K562 (cell line): ENCODE results near the gene SLC4A4. TPM values are rescaled to one million over a fixed set of nuclear protein-coding genes. Genes with fewer than 3 reads are reported as not detected.

Source experiments
- ATAC-seq: fragments of 200-7000 bp; cut with Tn5 transposase; 3 replicates; pipeline ENCODE4 v1.9.1; 2020; ENCODE audit warnings: moderate library complexity
- BruUV-seq: library from RNA; stranded (reverse); fragments of 400-500 nt; replicated peaks from 2 replicates; lab custom pipeline; 2021; lab: Mats Ljungman, UMichigan
- CTCF ChIA-PET: fragments of 300-600 bp; formaldehyde crosslinking; extraction: SDS; loops from one replicate; lab custom pipeline; 2021; ENCODE audit warnings: low intra/inter-chr PET ratio; lab: Yijun Ruan, JAX
- POLR2A ChIA-PET: fragments of 300-600, 350-650 bp; sonication (Branson Sonifier 250); formaldehyde crosslinking; extraction: SDS; loops from one replicate; lab custom pipeline; 2021; ENCODE audit warnings: antibody characterized with exemption, inconsistent platforms; lab: Yijun Ruan, JAX
- DNase-seq, 4 experiments: peaks; one replicate each; pipeline versions ENCODE4 v3.0.0 to v3.0.0-alpha.2; 2011 to 2018; ENCODE audit warnings: low spot score in 3 of 4, mixed read lengths in 3 of 4; ENCODE audit errors: extremely low read depth in 1 of 4
- FAIRE-seq: peaks from 2 replicates; lab custom pipeline; 2011; peaks lifted over from hg19 to GRCh38; lab: Jason Lieb, UNC
- H2AFZ ChIP-seq: 2 replicates; pipeline ENCODE4 v1.6.0; 2011; ENCODE audit warnings: low read depth, low read length, control low read depth, inconsistent platforms
- H3K27ac ChIP-seq: fragments of 200-600 bp; 3 replicates; pipeline ENCODE4 v1.8.0; 2011; ENCODE audit warnings: low read depth, mild to moderate bottlenecking, control low read depth, inconsistent platforms, low read length, moderate library complexity, mixed read lengths; ENCODE audit errors: extremely low read depth
- H3K27me3 ChIP-seq, 2 experiments: fragments of 300-600 bp in 1 of 2; 2 replicates in 1 of 2; 3 replicates in 1 of 2; pipeline versions ENCODE4 v1.6.0 to v1.8.0; 2011; ENCODE audit warnings: inconsistent platforms in 2 of 2, low read length in 2 of 2, mild to moderate bottlenecking in 1 of 2, mixed read lengths in 1 of 2, moderate library complexity in 1 of 2; ENCODE audit not compliant: control insufficient read depth in 2 of 2, insufficient read depth in 2 of 2
- H3K36me3 ChIP-seq: fragments of 300-600 bp; 3 replicates; pipeline ENCODE4 v1.8.0; 2011; ENCODE audit warnings: mild to moderate bottlenecking, low read length, inconsistent platforms; ENCODE audit not compliant: control insufficient read depth, insufficient read depth
- H3K4me1 ChIP-seq, 2 experiments: fragments of 200-600 bp in 1 of 2; replicated peaks in 1 of 2; 2 replicates in 1 of 2; 3 replicates in 1 of 2; pipeline versions ENCODE4 v1.5.1 to v1.8.0; 2011; ENCODE audit warnings: inconsistent platforms in 2 of 2, low read length in 2 of 2, mild to moderate bottlenecking in 1 of 2, mixed read lengths in 1 of 2, moderate library complexity in 1 of 2; ENCODE audit not compliant: control insufficient read depth in 2 of 2, insufficient read depth in 2 of 2
- H3K4me2 ChIP-seq: 2 replicates; pipeline ENCODE4 v1.6.1; 2011; ENCODE audit warnings: low read length, control low read depth, inconsistent platforms, mixed read lengths; ENCODE audit not compliant: insufficient read depth
- H3K4me3 ChIP-seq: fragments of 200-600 bp; sonication (generic), shearing (Covaris generic); 2 replicates; pipeline ENCODE4 v1.5.1; 2016; ENCODE audit warnings: control low read depth, inconsistent platforms
- H3K79me2 ChIP-seq: fragments of 200-600 bp; 3 replicates; pipeline ENCODE4 v1.8.0; 2011; ENCODE audit warnings: low read length, inconsistent platforms; ENCODE audit not compliant: control insufficient read depth, insufficient read depth
- H3K9ac ChIP-seq, 2 experiments: 2 replicates each; pipeline versions ENCODE4 v1.6.0 to v1.6.1; 2011; ENCODE audit warnings: low read depth in 2 of 2, low read length in 2 of 2, control low read depth in 1 of 2, inconsistent platforms in 1 of 2, mild to moderate bottlenecking in 1 of 2, mixed read lengths in 1 of 2; ENCODE audit not compliant: insufficient read depth in 1 of 2
- H3K9me1 ChIP-seq: one replicate; pipeline ENCODE4 v1.6.0; 2011; ENCODE audit warnings: inconsistent platforms, mild to moderate bottlenecking, low read length, moderate library complexity; ENCODE audit not compliant: control insufficient read depth, insufficient read depth
- H3K9me3 ChIP-seq: replicated peaks from 2 replicates; pipeline ENCODE4 v1.5.1; 2011; ENCODE audit warnings: low read depth, low read length, inconsistent platforms; ENCODE audit not compliant: control insufficient read depth, insufficient read depth
- H4K20me1 ChIP-seq: replicated peaks from 2 replicates; pipeline ENCODE4 v1.6.1; 2011; ENCODE audit warnings: low read length, inconsistent platforms, mixed read lengths; ENCODE audit not compliant: control insufficient read depth, insufficient read depth
- CBX8 ChIP-seq: fragments of 200-600 bp; sonication (generic); IDR thresholded peaks from 2 replicates; pipeline ENCODE4 v1.6.1; 2012; ENCODE audit warnings: borderline replicate concordance, mixed run types, low read depth, mild to moderate bottlenecking, moderate library complexity, mixed read lengths, low read length, control low read depth, inconsistent platforms; ENCODE audit not compliant: poor library complexity, severe bottlenecking; ENCODE audit errors: extremely low read depth
- NBN ChIP-seq: fragments of 450-650 bp; IDR thresholded peaks from 2 replicates; pipeline ENCODE4 v1.6.1; 2016; ENCODE audit warnings: low read depth, mild to moderate bottlenecking
- PHB2 ChIP-seq: fragments of 450-650 bp; IDR thresholded peaks from 2 replicates; pipeline ENCODE4 v1.6.1; 2017; ENCODE audit warnings: low read depth
- RBM14 ChIP-seq: fragments of 200-400 bp; formaldehyde crosslinking; IDR thresholded peaks from 2 replicates; pipeline ENCODE4 v1.6.1; 2018; ENCODE audit warnings: low read depth, mild to moderate bottlenecking, low read length, moderate library complexity, borderline replicate concordance; ENCODE audit not compliant: insufficient read depth
- SIRT6 ChIP-seq: IDR thresholded peaks from one replicate; pipeline ENCODE4 v1.6.1; 2012; ENCODE audit warnings: low read depth, mild to moderate bottlenecking, control low read depth, inconsistent platforms, low read length, moderate library complexity
- SREBF2 ChIP-seq: sonication (generic); formaldehyde crosslinking; IDR thresholded peaks from 2 replicates; pipeline ENCODE4 v1.4.0; 2020; ENCODE audit warnings: mild to moderate bottlenecking, missing genetic modification reagents
- ZNF121 ChIP-seq: sonication (generic); formaldehyde crosslinking; conservative IDR thresholded peaks from 2 replicates; pipeline ENCODE4 v1.8.0; 2022; ENCODE audit warnings: missing genetic modification reagents
- ZNF263 ChIP-seq: sonication (generic); formaldehyde crosslinking; IDR thresholded peaks from 2 replicates; pipeline ENCODE4 v1.8.0; 2022; ENCODE audit warnings: mild to moderate bottlenecking, missing genetic modification reagents, borderline replicate concordance
- ZNF347 ChIP-seq: fragments of 450-650 bp; formaldehyde crosslinking; IDR thresholded peaks from 2 replicates; pipeline ENCODE4 v1.4.0; 2020; ENCODE audit warnings: low read depth, mild to moderate bottlenecking, moderate library complexity
- in situ Hi-C: fragments of 300-500 bp; cut with MboI; formaldehyde crosslinking; loops from 4 replicates; pipeline ENCODE4 v1.15.0; 2018; ENCODE audit warnings: inconsistent platforms, mixed read lengths
- intact Hi-C: fragments of 100-400 bp; cut with micrococcal nuclease; formaldehyde crosslinking; loops from 2 replicates; pipeline ENCODE4 v1.14.2; 2022
- polyA plus RNA-seq, 8 experiments: library from polyadenylated mRNA; depleted of rRNA in 4 of 8; stranded (reverse) in 5 of 8; unstranded in 3 of 8; fragments of >200 nt; fragmentation: Nextera tagmentation in 2 of 8; fragmentation: Illumina TruSeq in 1 of 8; extraction: Ambion mirVana in 2 of 8; extraction: Trizol in 1 of 8; gene quantifications; 2 replicates each; pipeline versions ENCODE4 v1.2.1 to v1.2.3, GENCODE V29; 2011 to 2014; ENCODE audit warnings: inconsistent platforms in 1 of 8, missing spikeins in 1 of 8
- total RNA-seq, 7 experiments: library from RNA; depleted of rRNA in 6 of 7; stranded (reverse); fragments of >200 nt in 6 of 7; fragmentation: Illumina TruSeq in 2 of 7; extraction: Trizol in 2 of 7; gene quantifications; 2 replicates each; pipeline versions ENCODE4 v1.2.1 to v1.2.3, GENCODE V29; 2011 to 2021; ENCODE audit warnings: low replicate concordance in 1 of 7
- TF ChIP-seq, protein P1 (sequence below): fragments of 200-800 bp; sonication (Bioruptor generic); IDR thresholded peaks from 2 replicates; pipeline ENCODE4 v1.6.1; 2016; ENCODE audit warnings: missing genetic modification characterization, missing compliant biosample characterization
- TF ChIP-seq, protein P2 (sequence below): fragments of 150-350 bp; IDR thresholded peaks from 2 replicates; pipeline ENCODE4 v1.6.1; 2014; ENCODE audit warnings: low read depth, mild to moderate bottlenecking, low read length, borderline replicate concordance
- TF ChIP-seq, protein P3 (sequence below): IDR thresholded peaks from 2 replicates; pipeline ENCODE4 v1.6.1; 2016; ENCODE audit warnings: missing genetic modification characterization, missing compliant biosample characterization

The SLC4A4 gene
- total and polyA plus RNA-seq, 9 of the 15 experiments (the other 6 are each of a cell fraction or from before 2014, with no cell fraction given) = 0.01 to 0.18 (median 0.07) TPM; not detected in 2

DNA sequence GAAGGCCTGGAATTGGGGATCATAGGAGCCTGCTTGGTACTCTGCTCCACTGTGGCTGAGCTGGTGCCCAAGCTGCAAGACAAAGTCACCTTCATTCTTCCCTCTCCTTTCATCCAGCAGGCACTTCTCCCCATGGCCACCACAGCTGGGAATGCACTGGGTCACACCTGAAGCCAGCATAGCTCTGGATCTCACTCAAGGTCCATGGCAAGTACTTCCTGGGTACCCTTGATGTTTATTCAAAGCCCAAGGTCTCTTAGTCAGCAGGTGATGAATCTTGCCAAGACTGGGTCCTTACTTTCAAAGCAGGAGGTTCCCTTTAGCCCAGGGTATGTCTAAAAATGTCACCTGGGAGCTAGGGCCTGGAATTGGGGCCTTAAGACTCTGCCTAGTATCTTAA is 4.9 kb upstream of the SLC4A4 start:
- DNase-seq = no peak
- Histone ChIP-seq H3K9me1 (no peaks in the 10 kb centered on the region), H3K27ac (no peak overlapping the region), H3K36me3 (no peaks in the 10 kb centered on the region), H3K4me2 (no peak overlapping the region), H3K27me3 (no peaks in the 10 kb centered on the region), H3K4me1 (no peaks in the 10 kb centered on the region; a peak in 1 of 5 replicates), H3K79me2 (no peaks in the 10 kb centered on the region), H3K9ac (no peak overlapping the region), H3K9me3 (no peaks in the 10 kb centered on the region), H4K20me1 (no peaks in the 10 kb centered on the region; the same call in 1 of the 2 replicates), H2AFZ (no peak overlapping the region), H3K4me3 (no peak overlapping the region)
- no TSS peak for BruUV-seq
- intact Hi-C loops (no loop called here), in situ Hi-C loops (no loop called here)
- ChIA-PET POLR2A (interaction anchor here (0.7 kb wide), 1 partner anchor 33 kb away, joined by 3 read pairs; no protein-coding TSS in a partner anchor), CTCF (no interaction called here)
- no peak for FAIRE-seq
- ATAC-seq = no peak
- TF ChIP-seq PHB2 = no peak
- TF ChIP-seq, protein P1, sequence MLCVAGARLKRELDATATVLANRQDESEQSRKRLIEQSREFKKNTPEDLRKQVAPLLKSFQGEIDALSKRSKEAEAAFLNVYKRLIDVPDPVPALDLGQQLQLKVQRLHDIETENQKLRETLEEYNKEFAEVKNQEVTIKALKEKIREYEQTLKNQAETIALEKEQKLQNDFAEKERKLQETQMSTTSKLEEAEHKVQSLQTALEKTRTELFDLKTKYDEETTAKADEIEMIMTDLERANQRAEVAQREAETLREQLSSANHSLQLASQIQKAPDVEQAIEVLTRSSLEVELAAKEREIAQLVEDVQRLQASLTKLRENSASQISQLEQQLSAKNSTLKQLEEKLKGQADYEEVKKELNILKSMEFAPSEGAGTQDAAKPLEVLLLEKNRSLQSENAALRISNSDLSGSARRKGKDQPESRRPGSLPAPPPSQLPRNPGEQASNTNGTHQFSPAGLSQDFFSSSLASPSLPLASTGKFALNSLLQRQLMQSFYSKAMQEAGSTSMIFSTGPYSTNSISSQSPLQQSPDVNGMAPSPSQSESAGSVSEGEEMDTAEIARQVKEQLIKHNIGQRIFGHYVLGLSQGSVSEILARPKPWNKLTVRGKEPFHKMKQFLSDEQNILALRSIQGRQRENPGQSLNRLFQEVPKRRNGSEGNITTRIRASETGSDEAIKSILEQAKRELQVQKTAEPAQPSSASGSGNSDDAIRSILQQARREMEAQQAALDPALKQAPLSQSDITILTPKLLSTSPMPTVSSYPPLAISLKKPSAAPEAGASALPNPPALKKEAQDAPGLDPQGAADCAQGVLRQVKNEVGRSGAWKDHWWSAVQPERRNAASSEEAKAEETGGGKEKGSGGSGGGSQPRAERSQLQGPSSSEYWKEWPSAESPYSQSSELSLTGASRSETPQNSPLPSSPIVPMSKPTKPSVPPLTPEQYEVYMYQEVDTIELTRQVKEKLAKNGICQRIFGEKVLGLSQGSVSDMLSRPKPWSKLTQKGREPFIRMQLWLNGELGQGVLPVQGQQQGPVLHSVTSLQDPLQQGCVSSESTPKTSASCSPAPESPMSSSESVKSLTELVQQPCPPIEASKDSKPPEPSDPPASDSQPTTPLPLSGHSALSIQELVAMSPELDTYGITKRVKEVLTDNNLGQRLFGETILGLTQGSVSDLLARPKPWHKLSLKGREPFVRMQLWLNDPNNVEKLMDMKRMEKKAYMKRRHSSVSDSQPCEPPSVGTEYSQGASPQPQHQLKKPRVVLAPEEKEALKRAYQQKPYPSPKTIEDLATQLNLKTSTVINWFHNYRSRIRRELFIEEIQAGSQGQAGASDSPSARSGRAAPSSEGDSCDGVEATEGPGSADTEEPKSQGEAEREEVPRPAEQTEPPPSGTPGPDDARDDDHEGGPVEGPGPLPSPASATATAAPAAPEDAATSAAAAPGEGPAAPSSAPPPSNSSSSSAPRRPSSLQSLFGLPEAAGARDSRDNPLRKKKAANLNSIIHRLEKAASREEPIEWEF (CRISPR knock-in tag) = no peak
- TF ChIP-seq SREBF2 (CRISPR knock-in tag) = no peak
- no peak for TF ChIP-seq RBM14
- TF ChIP-seq ZNF121 (CRISPR knock-in tag) = no peak
- no peak for TF ChIP-seq ZNF263 (CRISPR knock-in tag)
- TF ChIP-seq, protein P2, sequence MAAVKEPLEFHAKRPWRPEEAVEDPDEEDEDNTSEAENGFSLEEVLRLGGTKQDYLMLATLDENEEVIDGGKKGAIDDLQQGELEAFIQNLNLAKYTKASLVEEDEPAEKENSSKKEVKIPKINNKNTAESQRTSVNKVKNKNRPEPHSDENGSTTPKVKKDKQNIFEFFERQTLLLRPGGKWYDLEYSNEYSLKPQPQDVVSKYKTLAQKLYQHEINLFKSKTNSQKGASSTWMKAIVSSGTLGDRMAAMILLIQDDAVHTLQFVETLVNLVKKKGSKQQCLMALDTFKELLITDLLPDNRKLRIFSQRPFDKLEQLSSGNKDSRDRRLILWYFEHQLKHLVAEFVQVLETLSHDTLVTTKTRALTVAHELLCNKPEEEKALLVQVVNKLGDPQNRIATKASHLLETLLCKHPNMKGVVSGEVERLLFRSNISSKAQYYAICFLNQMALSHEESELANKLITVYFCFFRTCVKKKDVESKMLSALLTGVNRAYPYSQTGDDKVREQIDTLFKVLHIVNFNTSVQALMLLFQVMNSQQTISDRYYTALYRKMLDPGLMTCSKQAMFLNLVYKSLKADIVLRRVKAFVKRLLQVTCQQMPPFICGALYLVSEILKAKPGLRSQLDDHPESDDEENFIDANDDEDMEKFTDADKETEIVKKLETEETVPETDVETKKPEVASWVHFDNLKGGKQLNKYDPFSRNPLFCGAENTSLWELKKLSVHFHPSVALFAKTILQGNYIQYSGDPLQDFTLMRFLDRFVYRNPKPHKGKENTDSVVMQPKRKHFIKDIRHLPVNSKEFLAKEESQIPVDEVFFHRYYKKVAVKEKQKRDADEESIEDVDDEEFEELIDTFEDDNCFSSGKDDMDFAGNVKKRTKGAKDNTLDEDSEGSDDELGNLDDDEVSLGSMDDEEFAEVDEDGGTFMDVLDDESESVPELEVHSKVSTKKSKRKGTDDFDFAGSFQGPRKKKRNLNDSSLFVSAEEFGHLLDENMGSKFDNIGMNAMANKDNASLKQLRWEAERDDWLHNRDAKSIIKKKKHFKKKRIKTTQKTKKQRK = no peak
- no peak for TF ChIP-seq ZNF347 (CRISPR knock-in tag)
- TF ChIP-seq SIRT6 = no peak
- TF ChIP-seq NBN = no peak
- TF ChIP-seq, protein P3, sequence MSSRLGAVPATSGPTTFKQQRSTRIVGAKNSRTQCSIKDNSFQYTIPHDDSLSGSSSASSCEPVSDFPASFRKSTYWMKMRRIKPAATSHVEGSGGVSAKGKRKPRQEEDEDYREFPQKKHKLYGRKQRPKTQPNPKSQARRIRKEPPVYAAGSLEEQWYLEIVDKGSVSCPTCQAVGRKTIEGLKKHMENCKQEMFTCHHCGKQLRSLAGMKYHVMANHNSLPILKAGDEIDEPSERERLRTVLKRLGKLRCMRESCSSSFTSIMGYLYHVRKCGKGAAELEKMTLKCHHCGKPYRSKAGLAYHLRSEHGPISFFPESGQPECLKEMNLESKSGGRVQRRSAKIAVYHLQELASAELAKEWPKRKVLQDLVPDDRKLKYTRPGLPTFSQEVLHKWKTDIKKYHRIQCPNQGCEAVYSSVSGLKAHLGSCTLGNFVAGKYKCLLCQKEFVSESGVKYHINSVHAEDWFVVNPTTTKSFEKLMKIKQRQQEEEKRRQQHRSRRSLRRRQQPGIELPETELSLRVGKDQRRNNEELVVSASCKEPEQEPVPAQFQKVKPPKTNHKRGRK (tag) = no peak
- no peak for TF ChIP-seq CBX8
